Upper lobe of left lung (tissue), 4 donors: ENCODE measurements around the gene DNASE1L3.

Experiments
- EP300 ChIP-seq, 4 donors: sonication (generic); formaldehyde crosslinking; IDR thresholded peaks; one replicate each; pipeline ENCODE4 v1.5.1; 2017; ENCODE audit warnings: antibody characterized with exemption in 4 of 4, control low read depth in 2 of 4
- POLR2A ChIP-seq, 4 donors: fragments of 450-650 bp; IDR thresholded peaks; one replicate each; pipeline ENCODE4 v1.5.1; 2016 to 2017; ENCODE audit warnings: antibody characterized with exemption in 4 of 4, mild to moderate bottlenecking in 2 of 4
- POLR2AphosphoS5 ChIP-seq, 2 donors: sonication (generic); formaldehyde crosslinking; IDR thresholded peaks; one replicate each; pipeline ENCODE4 v1.5.1; 2017; ENCODE audit warnings: antibody characterized with exemption in 2 of 2
- TF ChIP-seq, protein P1 (sequence below), 6 experiments: fragments of 450-650 bp in 4 of 6; fragments of 200-600 bp in 2 of 6; sonication (generic) in 2 of 6; IDR thresholded peaks; one replicate each; pipeline ENCODE4 v1.5.1; 2016 to 2019; ENCODE audit warnings: antibody characterized with exemption in 6 of 6

DNA sequence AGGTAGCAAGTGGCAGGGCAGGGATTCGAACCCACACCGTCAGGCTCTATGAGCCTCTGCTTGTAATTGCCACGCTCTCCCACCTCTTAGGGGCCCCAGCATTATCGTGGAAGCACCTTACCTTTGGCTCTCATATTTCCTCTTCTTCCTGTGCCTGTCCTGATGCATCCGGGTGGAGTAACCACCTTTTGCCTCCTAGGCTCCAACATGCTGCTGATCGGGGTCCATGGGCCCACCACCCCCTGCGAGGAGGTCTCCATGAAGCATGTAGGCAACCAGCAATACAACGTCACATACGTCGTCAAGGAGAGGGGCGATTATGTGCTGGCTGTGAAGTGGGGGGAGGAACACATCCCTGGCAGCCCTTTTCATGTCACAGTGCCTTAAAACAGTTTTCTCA lies 40.4 kb downstream of the DNASE1L3 start:
- no peak for TF ChIP-seq POLR2A (IDR thresholded peaks at IDR 0.05)
- TF ChIP-seq, protein P1, sequence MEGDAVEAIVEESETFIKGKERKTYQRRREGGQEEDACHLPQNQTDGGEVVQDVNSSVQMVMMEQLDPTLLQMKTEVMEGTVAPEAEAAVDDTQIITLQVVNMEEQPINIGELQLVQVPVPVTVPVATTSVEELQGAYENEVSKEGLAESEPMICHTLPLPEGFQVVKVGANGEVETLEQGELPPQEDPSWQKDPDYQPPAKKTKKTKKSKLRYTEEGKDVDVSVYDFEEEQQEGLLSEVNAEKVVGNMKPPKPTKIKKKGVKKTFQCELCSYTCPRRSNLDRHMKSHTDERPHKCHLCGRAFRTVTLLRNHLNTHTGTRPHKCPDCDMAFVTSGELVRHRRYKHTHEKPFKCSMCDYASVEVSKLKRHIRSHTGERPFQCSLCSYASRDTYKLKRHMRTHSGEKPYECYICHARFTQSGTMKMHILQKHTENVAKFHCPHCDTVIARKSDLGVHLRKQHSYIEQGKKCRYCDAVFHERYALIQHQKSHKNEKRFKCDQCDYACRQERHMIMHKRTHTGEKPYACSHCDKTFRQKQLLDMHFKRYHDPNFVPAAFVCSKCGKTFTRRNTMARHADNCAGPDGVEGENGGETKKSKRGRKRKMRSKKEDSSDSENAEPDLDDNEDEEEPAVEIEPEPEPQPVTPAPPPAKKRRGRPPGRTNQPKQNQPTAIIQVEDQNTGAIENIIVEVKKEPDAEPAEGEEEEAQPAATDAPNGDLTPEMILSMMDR (IDR thresholded peaks at IDR 0.05), result no peak
- no peak for TF ChIP-seq EP300 (IDR thresholded peaks at IDR 0.05)
- TF ChIP-seq POLR2AphosphoS5 (IDR thresholded peaks at IDR 0.05), result no peak
